ENCODE results near the gene WASHC3.
A peak's percentile ranks its signal among the peaks of the same experiment; 100 is the strongest.

WASHC3 gene

DNA sequence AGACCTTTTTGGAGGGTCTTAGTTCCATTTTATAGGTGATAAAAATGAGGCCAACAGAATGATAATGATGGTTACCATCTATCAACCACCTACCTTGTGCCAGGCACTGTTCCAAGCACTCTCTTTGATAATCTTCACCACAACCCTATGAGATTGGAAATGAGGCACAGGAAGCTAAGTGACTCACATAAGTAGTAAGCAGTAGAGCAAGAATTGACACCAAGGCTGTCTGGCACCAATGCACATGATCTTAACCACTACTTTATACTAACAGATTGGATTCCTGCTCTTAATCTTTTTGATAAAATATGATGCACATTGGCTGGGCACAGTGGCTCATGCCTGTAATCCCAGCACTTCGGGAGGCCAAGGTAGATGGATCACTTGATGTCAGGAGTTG lies 93.0 kb downstream of the WASHC3 start:
- DNase-seq (ENCODE audit: low spot score): no peak

DNA sequence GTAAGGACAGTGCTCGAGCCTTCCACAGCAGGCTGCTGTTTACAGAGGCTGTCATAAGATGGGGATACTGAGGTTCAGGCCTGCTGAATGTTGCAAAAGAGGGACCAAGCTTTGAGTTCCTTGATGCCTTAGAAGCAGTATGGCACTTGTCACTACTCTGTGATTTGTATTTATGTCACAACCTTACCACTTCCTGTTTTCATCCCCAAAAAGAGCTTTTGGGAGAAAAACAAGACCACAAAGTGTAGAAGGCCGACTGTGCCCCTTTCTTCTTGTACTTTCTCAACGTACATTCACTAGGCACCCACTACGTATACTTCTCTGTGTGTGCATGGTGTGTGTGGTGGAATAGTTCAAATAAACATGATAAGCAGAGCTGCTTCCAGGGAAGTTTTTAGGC lies 94.3 kb downstream of the WASHC3 start:
- peak; percentile 4 for DNase-seq (ENCODE audit: low spot score)

DNA sequence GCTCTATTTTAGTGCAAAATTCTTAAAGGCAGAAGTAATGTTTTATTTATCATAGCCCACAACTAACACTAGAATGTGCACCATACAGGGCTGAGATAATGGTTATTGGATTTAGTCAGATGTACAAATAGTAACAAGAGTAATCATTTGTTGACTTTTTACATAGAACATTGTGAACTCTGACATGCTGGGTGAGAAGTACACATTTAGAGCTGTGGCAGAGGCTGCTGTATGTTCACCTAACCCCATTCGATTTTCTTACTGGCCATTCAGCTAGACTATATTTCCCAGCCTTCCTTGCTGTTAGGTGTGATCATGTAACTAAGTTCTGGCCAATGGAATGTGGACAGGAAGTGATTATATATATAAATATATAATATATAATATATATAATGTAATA lies 95.3 kb downstream of the WASHC3 start:
- no peak for DNase-seq (ENCODE audit: low spot score)

DNA sequence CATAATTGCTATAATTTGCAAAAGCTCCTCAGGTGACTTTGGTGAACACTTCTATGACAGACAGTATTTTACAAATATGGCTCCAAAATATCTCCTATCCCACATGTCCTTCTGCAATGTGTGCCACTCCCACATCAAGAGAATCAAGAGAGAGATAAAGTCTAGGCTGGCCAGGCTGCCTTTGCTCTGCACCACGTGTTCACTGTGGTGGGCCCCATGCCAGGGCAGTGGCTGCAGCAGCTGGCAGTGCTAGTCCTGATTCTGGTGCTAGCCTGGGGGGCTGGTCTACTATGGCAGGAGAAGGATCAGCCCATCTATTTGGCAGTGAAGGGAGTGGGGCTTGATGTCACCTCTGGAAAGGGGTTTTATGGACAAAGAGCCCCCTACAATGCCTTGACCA lies 98.1 kb downstream of the WASHC3 start:
- no peak for DNase-seq (ENCODE audit: low spot score)
